SK-N-SH (cell line): ENCODE results near the gene KHDC1. TPM values are rescaled to one million over a fixed set of nuclear protein-coding genes. Genes with fewer than 3 reads are reported as not detected.

Experiments used
- CTCF ChIA-PET: fragments of 300-600, 350-600 bp; formaldehyde crosslinking; extraction: SDS; loops from one replicate; lab custom pipeline; 2021; lab: Yijun Ruan, JAX
- POLR2A ChIA-PET: fragments of 350-600 bp; sonication (Branson Sonifier 250); formaldehyde crosslinking; extraction: SDS; loops from one replicate; lab custom pipeline; 2020; ENCODE audit warnings: antibody characterized with exemption, inconsistent platforms; lab: Yijun Ruan, JAX
- DNase-seq: peaks from one replicate; pipeline ENCODE4 v3.0.0; 2012
- H2AFZ ChIP-seq: fragments of 200-600 bp; sonication (generic); 2 replicates; pipeline ENCODE4 v1.8.1; 2016; ENCODE audit warnings: antibody characterized with exemption, mild to moderate bottlenecking, low read depth
- H3F3A ChIP-seq: fragments of 200-600 bp; sonication (generic); replicated peaks from 2 replicates; pipeline ENCODE3; 2016; ENCODE audit warnings: antibody characterized with exemption, mild to moderate bottlenecking; ENCODE audit not compliant: insufficient read depth
- H3K27ac ChIP-seq, 2 experiments: fragments of 200-500 bp in 1 of 2; fragments of 200-600 bp in 1 of 2; sonication (Bioruptor generic) in 1 of 2; sonication (generic), shearing (Covaris generic) in 1 of 2; 2 replicates each; pipeline versions ENCODE4 v1.5.1 to v1.6.1; 2014 to 2016; ENCODE audit warnings: low read depth in 2 of 2, inconsistent platforms in 1 of 2, low read length in 1 of 2, mild to moderate bottlenecking in 1 of 2, mixed read lengths in 1 of 2
- H3K27me3 ChIP-seq: fragments of 200-600 bp; sonication (generic), shearing (Covaris generic); 2 replicates; pipeline ENCODE4 v1.6.1; 2016; ENCODE audit warnings: mixed run types; ENCODE audit not compliant: insufficient read depth
- H3K36me3 ChIP-seq, 2 experiments: fragments of 200-500 bp in 1 of 2; fragments of 200-600 bp in 1 of 2; sonication (Bioruptor generic) in 1 of 2; sonication (generic) in 1 of 2; replicated peaks in 1 of 2; 2 replicates each; pipeline versions ENCODE3 to v1.5.1; 2014 to 2016; ENCODE audit warnings: low read length in 1 of 2, mild to moderate bottlenecking in 1 of 2; ENCODE audit not compliant: insufficient read depth in 2 of 2, control insufficient read depth in 1 of 2
- H3K4me1 ChIP-seq, 2 experiments: fragments of 200-500 bp in 1 of 2; fragments of 200-600 bp in 1 of 2; sonication (Bioruptor generic) in 1 of 2; sonication (generic), shearing (Covaris generic) in 1 of 2; 2 replicates each; pipeline versions ENCODE4 v1.5.1 to v1.6.1; 2014 to 2016; ENCODE audit warnings: low read depth in 1 of 2, low read length in 1 of 2, mixed run types in 1 of 2; ENCODE audit not compliant: insufficient read depth in 2 of 2, control insufficient read depth in 1 of 2
- H3K4me2 ChIP-seq: fragments of 200-600 bp; sonication (generic), shearing (Covaris generic); 2 replicates; pipeline ENCODE4 v1.6.1; 2017; ENCODE audit warnings: mixed run types
- H3K4me3 ChIP-seq, 2 experiments: fragments of 200-500 bp in 1 of 2; fragments of 200-600 bp in 1 of 2; sonication (Bioruptor generic) in 1 of 2; sonication (generic), shearing (Covaris generic) in 1 of 2; 2 replicates each; pipeline versions ENCODE4 v1.5.1 to v1.8.1; 2014 to 2016; ENCODE audit warnings: low read depth in 2 of 2, inconsistent platforms in 1 of 2, low read length in 1 of 2, mild to moderate bottlenecking in 1 of 2, mixed read lengths in 1 of 2, moderate library complexity in 1 of 2
- H3K79me2 ChIP-seq: fragments of 200-600 bp; sonication (generic); 2 replicates; pipeline ENCODE4 v1.8.1; 2017; ENCODE audit warnings: mild to moderate bottlenecking; ENCODE audit not compliant: insufficient read depth
- H3K9ac ChIP-seq: fragments of 200-600 bp; sonication (generic); 2 replicates; pipeline ENCODE4 v1.6.1; 2017; ENCODE audit warnings: mixed run types
- H3K9me2 ChIP-seq: fragments of 200-600 bp; sonication (generic); 2 replicates; pipeline ENCODE4 v1.6.1; 2017; ENCODE audit warnings: mixed run types
- H3K9me3 ChIP-seq: fragments of 200-600 bp; sonication (generic); 2 replicates; pipeline ENCODE4 v1.6.1; 2017; ENCODE audit warnings: mixed run types, mild to moderate bottlenecking, moderate library complexity
- H4K20me1 ChIP-seq: fragments of 200-600 bp; sonication (generic); 2 replicates; pipeline ENCODE4 v1.6.1; 2017; ENCODE audit warnings: mild to moderate bottlenecking, mixed run types; ENCODE audit not compliant: insufficient read depth
- EP300 ChIP-seq, 2 experiments: IDR thresholded peaks; 2 replicates each; pipeline versions ENCODE4 v1.4.0 to v1.6.1; 2012; ENCODE audit warnings: borderline replicate concordance in 1 of 2, low read depth in 1 of 2, low read length in 1 of 2
- FOSL2 ChIP-seq: IDR thresholded peaks from 2 replicates; pipeline ENCODE4 v1.4.0; 2012; ENCODE audit warnings: low read depth, mild to moderate bottlenecking, moderate library complexity, borderline replicate concordance
- FOXJ3 ChIP-seq: sonication (generic); formaldehyde crosslinking; IDR thresholded peaks from 2 replicates; pipeline ENCODE4 v1.5.1; 2020; ENCODE audit warnings: mild to moderate bottlenecking, missing genetic modification reagents
- GABPA ChIP-seq: IDR thresholded peaks from 2 replicates; pipeline ENCODE4 v1.4.0; 2012; ENCODE audit warnings: low read depth, mild to moderate bottlenecking
- IRF3 ChIP-seq: fragments of 150-350 bp; IDR thresholded peaks from 2 replicates; pipeline ENCODE4 v1.6.1; 2016; ENCODE audit warnings: mild to moderate bottlenecking, low read depth, low read length
- MAX ChIP-seq: IDR thresholded peaks from 2 replicates; pipeline ENCODE4 v1.4.0; 2012; ENCODE audit warnings: low read depth
- MXI1 ChIP-seq: IDR thresholded peaks from 2 replicates; pipeline ENCODE4 v1.6.1; 2012; ENCODE audit warnings: mild to moderate bottlenecking, low read depth, low read length, improper control_type of control experiment
- RFX5 ChIP-seq: IDR thresholded peaks from 2 replicates; pipeline ENCODE4 v1.6.1; 2012; ENCODE audit warnings: mild to moderate bottlenecking, improper control_type of control experiment, low read length
- RXRA ChIP-seq: IDR thresholded peaks from 2 replicates; pipeline ENCODE4 v1.4.0; 2012; ENCODE audit warnings: low read depth, mild to moderate bottlenecking, borderline replicate concordance
- SIN3A ChIP-seq: IDR thresholded peaks from 2 replicates; pipeline ENCODE4 v1.6.1; 2012; ENCODE audit warnings: low read depth, mild to moderate bottlenecking, low read length, moderate library complexity, borderline replicate concordance
- TAF1 ChIP-seq: IDR thresholded peaks from 2 replicates; pipeline ENCODE4 v1.6.1; 2012; ENCODE audit warnings: low read depth, mild to moderate bottlenecking, low read length, moderate library complexity, borderline replicate concordance
- TCF12 ChIP-seq: IDR thresholded peaks from 2 replicates; pipeline ENCODE4 v1.4.0; 2012
- YY1 ChIP-seq: IDR thresholded peaks from 2 replicates; pipeline ENCODE4 v1.4.0; 2012; ENCODE audit warnings: low read depth, mild to moderate bottlenecking
- WGBS: methylation state at CpG from one replicate; pipeline ENCODE4 v1.1.6; 2017; ENCODE audit warnings: low lambda C conversion rate; 5-methylcytosine and 5-hydroxymethylcytosine counted together
- polyA plus RNA-seq, 3 experiments: library from polyadenylated mRNA; depleted of rRNA; stranded (reverse); fragments of >200 nt; gene quantifications; 2 replicates each; pipeline ENCODE4 v1.2.3, GENCODE V29; 2012

The KHDC1 gene
- polyA plus RNA-seq, 1 of the 3 experiments (the other 2 are of a cell fraction), result 6.0 TPM

- Histone ChIP-seq H3K4me2 (no peak overlapping the region), H3K27ac (no peak overlapping the region), H4K20me1 (no peaks in the 10 kb centered on the region), H3F3A (peaks cover 10% of the 10 kb centered on the region), H3K9me2 (no peaks in the 10 kb centered on the region), H3K4me3 (no peak overlapping the region), H3K9ac (no peak overlapping the region), H3K27me3 (no peaks in the 10 kb centered on the region), H3K4me1 (peaks cover 0 to 16% of the 10 kb centered on the region in 2 experiments; a peak in 1 of 4 replicates), H3K36me3 (no peaks in the 10 kb centered on the region), H3K79me2 (no peaks in the 10 kb centered on the region), H2AFZ (no peak overlapping the region), H3K9me3 (no peaks in the 10 kb centered on the region)
- ChIA-PET POLR2A (no interaction called here), CTCF (no interaction called here)
- no peak for DNase-seq
- no peak for TF ChIP-seq RFX5
- TF ChIP-seq FOXJ3, result no peak
- TF ChIP-seq RXRA, result no peak
- 56% methylated on average over 1 of the region's 1 CpG for WGBS
These were observed 31.0 kb downstream of the KHDC1 start for GRCh38 chr6:73231986-73232391.

GRCh38 chr6:73227606-73228255 lies 35.3 kb downstream of the KHDC1 start:
- Histone ChIP-seq H3K9me3 (no peaks in the 10 kb centered on the region), H3K27ac (no peak overlapping the region), H2AFZ (no peak overlapping the region), H3K36me3 (no peaks in the 10 kb centered on the region), H4K20me1 (no peaks in the 10 kb centered on the region), H3K79me2 (no peaks in the 10 kb centered on the region), H3K4me2 (no peak overlapping the region), H3K9me2 (no peaks in the 10 kb centered on the region), H3K4me1 (no peaks in the 10 kb centered on the region), H3F3A (no peaks in the 10 kb centered on the region), H3K4me3 (no peak overlapping the region), H3K27me3 (no peaks in the 10 kb centered on the region), H3K9ac (no peak overlapping the region)
- CTCF ChIA-PET, result interaction anchor here (1.7 kb wide), 1 partner anchor 99 kb away, joined by 5 read pairs; no protein-coding TSS in a partner anchor
- no peak for DNase-seq
- TF ChIP-seq MAX (no peak), RFX5 (no peak), IRF3 (no peak), SIN3A (no peak), TCF12 (no peak), YY1 (no peak), FOXJ3 (no peak), TAF1 (no peak), MXI1 (no peak), GABPA (no peak), FOSL2 (no peak), EP300 (IDR thresholded peaks at IDR 0.05; ENCODE audit: borderline replicate concordance in 1 of 2, low read depth in 1 of 2, low read length in 1 of 2) (no peak)
- WGBS, result 86% methylated on average over 3 of the region's 3 CpGs
- POLR2A ChIA-PET, result interaction anchor here (0.6 kb wide), 1 partner anchor 8 kb away, joined by 6 read pairs; no protein-coding TSS in a partner anchor
